ENCODE measurements around the gene PRPF19.

PRPF19 gene

DNA sequence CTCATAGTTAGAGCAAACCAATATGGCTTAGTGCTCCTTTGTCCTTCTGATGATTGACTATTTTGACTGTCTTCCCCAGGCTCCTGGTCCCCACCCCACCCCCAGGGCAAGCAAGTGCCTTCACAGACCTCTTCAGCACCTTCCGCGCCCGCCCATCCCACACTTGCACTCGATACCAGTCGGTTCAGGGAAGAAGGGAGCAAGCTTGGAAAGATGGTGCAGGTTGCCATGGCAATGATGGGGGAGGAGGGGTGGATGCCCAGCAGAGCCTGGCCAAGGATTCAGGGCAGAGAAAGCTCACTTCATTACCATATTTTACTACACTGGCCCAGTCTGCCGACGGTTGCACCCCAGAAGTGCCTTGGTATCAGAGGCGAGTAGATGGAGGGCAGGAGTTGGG, 20.1 kb upstream of the PRPF19 start:
- H3K27ac ChIP-seq: no peak overlapping the region
- no peak for TF ChIP-seq CTCF (conservative IDR thresholded peaks at IDR 0.05)

GRCh38 chr11:60925868-60926267, 19.5 kb upstream of the PRPF19 start:
- no peak for TF ChIP-seq CTCF (conservative IDR thresholded peaks at IDR 0.05)

GRCh38 chr11:60924906-60925853, 18.8 kb upstream of the PRPF19 start:
- H3K27ac ChIP-seq: peak overlapping the region; percentile 69; the same call in 1 of the 2 replicates
- TF ChIP-seq CTCF (conservative IDR thresholded peaks at IDR 0.05): no peak

More at GRCh38 chr11:60925868-60926267, 19.5 kb upstream of the PRPF19 start:
- H3K27ac ChIP-seq: no peak overlapping the region

DNA sequence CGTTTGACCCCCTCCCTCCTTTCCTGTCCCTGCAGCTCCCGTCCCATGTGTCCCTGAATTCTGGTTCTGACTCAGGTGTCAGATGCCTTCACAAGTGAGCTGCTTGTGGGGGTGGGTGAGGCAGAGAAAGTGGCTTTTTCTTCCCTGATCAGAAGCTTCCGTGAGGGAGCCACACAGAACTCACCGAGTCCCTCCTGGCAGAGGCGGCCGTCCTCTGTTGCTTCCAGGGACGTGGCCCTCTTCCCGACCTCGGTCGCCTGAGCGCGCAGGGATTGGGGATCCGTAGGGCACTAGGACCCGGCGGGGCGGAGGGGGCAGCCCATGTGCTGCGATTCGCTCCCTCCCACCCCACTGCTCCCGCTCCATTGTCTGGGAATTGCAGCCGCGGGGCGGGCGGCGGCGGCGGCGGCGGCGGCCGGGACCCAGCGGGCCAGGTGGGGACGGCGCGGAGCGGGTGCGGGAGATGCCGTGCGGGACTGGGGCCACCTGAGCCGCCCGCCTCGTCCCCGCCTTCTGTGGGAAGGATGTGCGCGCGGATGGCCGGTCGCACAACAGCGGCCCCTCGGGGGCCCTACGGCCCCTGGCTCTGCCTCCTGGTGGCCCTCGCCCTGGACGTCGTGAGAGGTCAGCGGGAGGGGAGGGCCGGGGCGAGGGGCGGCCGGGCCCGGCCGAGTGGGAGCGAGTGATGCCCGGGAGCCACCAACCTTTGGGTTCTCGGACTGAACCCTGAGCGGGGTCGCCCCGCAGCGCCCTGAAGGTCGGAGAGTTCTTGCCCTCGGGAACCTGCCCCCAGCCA, 17.9 kb upstream of the PRPF19 start, which contains the start of gene TMEM132A:
TMEM132A (plus strand) TSS at position 351 of the 796 bp plus-strand sequence; CDS start at position 525, 174 bp downstream.
- H3K27ac ChIP-seq: peak within 1 kb of the TSS; percentile 69; the same call in 1 of the 2 replicates
- TF ChIP-seq CTCF (conservative IDR thresholded peaks at IDR 0.05): 0 out of 2 replicates have a peak, but pooled peaks have one; percentile 7

DNA sequence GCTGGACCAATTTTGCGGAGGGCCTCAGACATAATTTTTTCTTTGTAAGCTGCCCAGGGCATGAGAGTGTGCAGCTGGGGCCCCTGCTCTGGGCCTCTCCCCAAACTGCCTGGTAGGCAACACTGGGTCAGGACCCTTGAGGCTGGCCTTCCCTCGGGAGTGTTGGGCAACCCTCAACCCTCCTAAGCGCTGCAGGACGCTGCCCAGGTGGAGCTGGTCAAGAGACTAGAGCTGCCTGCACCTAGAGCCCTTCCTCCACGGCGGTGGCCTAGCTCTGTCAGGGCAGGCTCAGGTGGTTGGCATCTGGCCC, 17.4 kb upstream of the PRPF19 start:
- peak overlapping the region; percentile 69; the same call in 1 of the 2 replicates for H3K27ac ChIP-seq
- TF ChIP-seq CTCF (conservative IDR thresholded peaks at IDR 0.05): no peak

GRCh38 chr11:60923326-60923725, 16.9 kb upstream of the PRPF19 start:
- peak overlapping the region; percentile 69; the same call in 1 of the 2 replicates for H3K27ac ChIP-seq
- TF ChIP-seq CTCF (conservative IDR thresholded peaks at IDR 0.05): no peak

DNA sequence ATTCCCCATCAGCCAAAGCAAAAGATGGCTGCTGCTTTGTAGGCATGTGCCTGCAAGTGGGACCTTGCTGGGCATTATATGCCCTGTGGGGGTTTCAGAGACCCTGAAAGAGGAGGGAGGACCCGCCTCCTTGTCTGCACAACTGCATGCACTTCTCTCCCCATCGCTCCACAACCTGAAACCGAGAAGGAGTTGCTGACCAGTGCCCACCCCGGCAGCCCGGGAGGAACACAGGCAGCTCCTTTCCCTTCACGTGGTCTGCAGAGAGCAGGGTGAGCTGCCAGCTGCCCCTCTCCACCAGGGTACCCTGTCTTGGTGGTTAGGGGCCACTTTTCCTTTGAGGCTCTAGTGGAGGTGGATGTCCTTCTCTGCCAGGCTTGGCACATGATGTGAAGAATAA, 16.5 kb upstream of the PRPF19 start:
- H3K27ac ChIP-seq: no peak overlapping the region
- TF ChIP-seq CTCF (conservative IDR thresholded peaks at IDR 0.05): no peak

All from VCaP (cell line).